ENCODE measurements around the gene FOXP1.

Gene FOXP1

DNA sequence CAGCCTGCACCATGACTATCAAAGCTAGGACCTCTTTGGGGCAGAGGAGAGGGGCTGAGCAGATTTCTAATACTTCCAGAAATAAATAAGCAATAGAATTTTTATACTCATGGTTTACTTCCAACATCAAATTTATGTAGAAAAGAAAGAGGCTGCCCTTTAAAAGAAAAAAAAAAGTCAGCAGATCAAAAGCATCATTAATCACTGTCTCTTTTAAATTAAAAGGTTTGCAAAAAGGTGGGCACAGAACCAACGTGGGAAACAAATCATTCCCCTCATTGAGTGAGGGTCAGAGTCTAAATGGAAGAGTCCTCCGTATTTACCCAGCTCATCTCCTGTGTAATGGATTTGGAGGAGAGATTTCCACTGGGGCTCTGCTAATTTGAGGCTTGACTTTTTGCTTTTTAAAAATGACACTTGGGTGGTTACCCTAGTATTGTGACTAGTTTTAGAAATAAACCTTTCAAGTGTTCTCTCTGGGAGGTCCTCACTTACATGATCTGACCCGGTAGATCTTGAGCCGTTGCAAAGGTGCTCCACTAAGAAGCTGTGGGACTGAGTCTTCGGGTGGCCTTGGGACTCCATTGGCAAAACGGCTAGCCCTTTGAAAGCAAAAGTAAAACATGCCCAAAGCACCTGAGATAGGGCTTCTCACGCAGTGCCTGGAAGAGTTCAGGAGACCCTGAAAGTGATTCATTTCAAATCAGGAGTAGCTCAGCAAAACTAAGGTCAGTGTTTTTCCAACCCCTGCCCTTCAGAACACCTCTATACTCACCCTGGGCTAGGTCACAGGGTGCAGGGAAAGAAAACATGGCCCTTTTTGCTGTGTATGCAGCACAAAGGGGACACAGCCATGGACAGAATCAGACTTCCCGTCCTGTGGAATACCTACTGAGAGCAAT is 320.9 kb downstream of the FOXP1 start:
- Mint-ChIP-seq H3K9me3 (no peaks in the 10 kb centered on the region), H3K27me3 (ENCODE audit: low read depth) (no peaks in the 10 kb centered on the region), H3K36me3 (ENCODE audit: low read depth) (peaks cover 11% of the 10 kb centered on the region), H3K27ac (peak overlapping the region in 1 of 3 experiments; percentile 21), H3K4me3 (no peak overlapping the region), H3K4me1 (peaks cover 16% of the 10 kb centered on the region)
- TF ChIP-seq, protein P1, sequence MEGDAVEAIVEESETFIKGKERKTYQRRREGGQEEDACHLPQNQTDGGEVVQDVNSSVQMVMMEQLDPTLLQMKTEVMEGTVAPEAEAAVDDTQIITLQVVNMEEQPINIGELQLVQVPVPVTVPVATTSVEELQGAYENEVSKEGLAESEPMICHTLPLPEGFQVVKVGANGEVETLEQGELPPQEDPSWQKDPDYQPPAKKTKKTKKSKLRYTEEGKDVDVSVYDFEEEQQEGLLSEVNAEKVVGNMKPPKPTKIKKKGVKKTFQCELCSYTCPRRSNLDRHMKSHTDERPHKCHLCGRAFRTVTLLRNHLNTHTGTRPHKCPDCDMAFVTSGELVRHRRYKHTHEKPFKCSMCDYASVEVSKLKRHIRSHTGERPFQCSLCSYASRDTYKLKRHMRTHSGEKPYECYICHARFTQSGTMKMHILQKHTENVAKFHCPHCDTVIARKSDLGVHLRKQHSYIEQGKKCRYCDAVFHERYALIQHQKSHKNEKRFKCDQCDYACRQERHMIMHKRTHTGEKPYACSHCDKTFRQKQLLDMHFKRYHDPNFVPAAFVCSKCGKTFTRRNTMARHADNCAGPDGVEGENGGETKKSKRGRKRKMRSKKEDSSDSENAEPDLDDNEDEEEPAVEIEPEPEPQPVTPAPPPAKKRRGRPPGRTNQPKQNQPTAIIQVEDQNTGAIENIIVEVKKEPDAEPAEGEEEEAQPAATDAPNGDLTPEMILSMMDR (IDR thresholded peaks at IDR 0.05; ENCODE audit: unreplicated experiment in 3 of 3): no peak

DNA sequence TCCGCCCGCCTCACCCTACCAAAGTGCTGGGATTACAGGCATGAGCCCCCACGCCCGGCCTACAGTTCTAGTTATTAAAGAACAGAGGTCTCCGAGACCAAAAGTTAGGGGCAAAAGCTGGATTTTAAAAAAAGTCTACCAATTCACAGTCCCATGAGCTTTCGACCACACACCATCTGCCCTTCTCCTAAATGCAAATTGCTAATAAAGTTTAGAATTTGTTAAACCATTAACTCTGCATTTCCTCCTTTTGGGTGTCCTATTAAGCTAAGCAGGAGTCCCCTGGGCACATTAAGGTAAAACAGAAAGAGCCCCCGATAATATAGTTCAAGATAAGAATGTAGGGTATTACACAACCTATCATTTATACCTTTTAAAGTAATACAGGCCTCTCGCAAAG is 322.7 kb downstream of the FOXP1 start:
- TF ChIP-seq, protein P1 (IDR thresholded peaks at IDR 0.05; ENCODE audit: unreplicated experiment in 3 of 3): no peak
- no peaks in the 10 kb centered on the region for H3K9me3 Mint-ChIP-seq
- H3K4me3 Mint-ChIP-seq: no peak overlapping the region

DNA sequence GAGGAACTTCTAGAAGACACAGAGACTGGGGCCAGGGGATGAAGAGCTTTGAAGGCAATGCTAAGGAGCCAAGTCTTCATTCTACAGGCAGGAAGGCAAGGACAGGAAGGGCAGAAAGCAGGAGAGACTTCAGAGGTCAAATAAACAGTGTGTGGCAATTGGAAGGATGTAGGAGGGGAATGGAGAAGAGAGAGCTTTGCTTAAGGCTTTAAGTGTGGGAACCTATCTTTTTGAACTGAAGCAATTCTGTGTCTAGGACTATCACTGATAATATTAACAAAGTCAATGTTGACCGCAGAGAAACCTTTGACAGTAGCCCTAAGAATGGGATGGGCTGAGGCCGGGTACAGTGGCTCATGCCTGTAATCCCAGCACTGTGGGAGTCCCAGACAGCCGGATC is 325.0 kb downstream of the FOXP1 start:
- TF ChIP-seq, protein P1 (IDR thresholded peaks at IDR 0.05; ENCODE audit: unreplicated experiment in 3 of 3): no peak
- Mint-ChIP-seq H3K36me3 (ENCODE audit: low read depth) (no peaks in the 10 kb centered on the region), H3K4me1 (peaks cover 21% of the 10 kb centered on the region), H3K4me3 (no peak overlapping the region), H3K27ac (peak overlapping the region in 1 of 3 experiments; percentile 9), H3K27me3 (ENCODE audit: low read depth) (no peaks in the 10 kb centered on the region), H3K9me3 (no peaks in the 10 kb centered on the region)

More for the DNA sequence above, 322.7 kb downstream of the FOXP1 start:
- Mint-ChIP-seq H3K4me1 (peaks cover 16% of the 10 kb centered on the region), H3K27me3 (ENCODE audit: low read depth) (no peaks in the 10 kb centered on the region), H3K27ac (no peak overlapping the region), H3K36me3 (ENCODE audit: low read depth) (peaks cover 5% of the 10 kb centered on the region)

DNA sequence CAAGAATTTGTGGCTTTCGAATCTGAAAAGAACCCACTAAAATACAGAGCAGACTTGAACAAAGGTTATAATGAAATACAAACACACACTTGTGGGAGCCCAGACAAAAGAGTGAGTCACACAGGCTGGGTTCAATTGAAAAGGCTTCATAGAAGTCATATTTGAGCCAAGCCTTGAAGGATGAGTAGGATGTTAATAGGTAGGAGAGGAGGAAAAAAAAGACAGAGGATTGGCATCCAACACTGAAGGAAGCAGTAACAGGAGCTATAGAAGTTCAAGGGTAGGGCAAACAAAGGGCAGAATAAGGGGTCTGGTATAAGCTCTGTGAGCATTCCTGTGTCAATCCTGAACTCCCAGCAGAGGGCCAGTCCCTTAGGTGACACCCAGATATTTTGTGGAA is 325.4 kb downstream of the FOXP1 start:
- TF ChIP-seq, protein P1 (IDR thresholded peaks at IDR 0.05; ENCODE audit: unreplicated experiment in 3 of 3): no peak
- H3K27ac Mint-ChIP-seq: peak overlapping the region in 1 of 3 experiments; percentile 9
- H3K36me3 Mint-ChIP-seq (ENCODE audit: low read depth): no peaks in the 10 kb centered on the region
- no peaks in the 10 kb centered on the region for H3K9me3 Mint-ChIP-seq
- H3K27me3 Mint-ChIP-seq (ENCODE audit: low read depth): no peaks in the 10 kb centered on the region
- H3K4me3 Mint-ChIP-seq: no peak overlapping the region
- H3K4me1 Mint-ChIP-seq: peaks cover 21% of the 10 kb centered on the region

DNA sequence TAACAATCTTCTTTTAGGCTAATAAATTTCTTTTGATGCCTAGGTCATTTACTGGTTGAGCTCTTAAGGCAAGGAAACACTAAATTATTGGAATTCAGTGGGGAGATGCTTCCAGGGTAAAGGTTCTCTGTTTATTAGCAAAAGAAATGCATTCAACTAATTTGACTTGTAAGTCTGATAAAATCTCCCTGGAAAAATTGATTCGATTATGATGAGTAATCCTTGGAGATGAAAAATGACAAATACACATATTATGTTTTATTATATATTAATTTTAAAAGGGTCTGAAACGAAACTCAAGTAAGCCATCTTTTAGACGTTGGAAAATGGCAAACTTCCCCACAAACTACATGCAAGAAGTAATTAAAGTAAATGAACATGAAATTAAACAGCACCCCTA is 328.0 kb downstream of the FOXP1 start:
- H3K4me1 Mint-ChIP-seq: peaks cover 21% of the 10 kb centered on the region

More for the DNA sequence above, 328.0 kb downstream of the FOXP1 start:
- TF ChIP-seq, protein P1 (IDR thresholded peaks at IDR 0.05; ENCODE audit: unreplicated experiment in 3 of 3): no peak
- no peak overlapping the region for H3K27ac Mint-ChIP-seq
- no peak overlapping the region for H3K4me3 Mint-ChIP-seq
- H3K27me3 Mint-ChIP-seq (ENCODE audit: low read depth): no peaks in the 10 kb centered on the region
- no peaks in the 10 kb centered on the region for H3K9me3 Mint-ChIP-seq
- H3K36me3 Mint-ChIP-seq (ENCODE audit: low read depth): no peaks in the 10 kb centered on the region
